ENCODE data around the gene C19orf73. TPM values are rescaled to one million over a fixed set of nuclear protein-coding genes. Genes with fewer than 3 reads are reported as not detected.

C19orf73 gene
- total RNA-seq, 1 donor, result 0.36 TPM

GRCh38 chr19:49154279-49154678 is 35.3 kb upstream of the C19orf73 start:
- no peak for TF ChIP-seq CTCF (IDR thresholded peaks at IDR 0.05; ENCODE audit: extremely low read depth, low read depth, low read length)
- no peaks in the 10 kb centered on the region for H3K9me3 ChIP-seq (ENCODE audit: low read depth, low read length)
- peaks cover 6% of the 10 kb centered on the region for H4K20me1 ChIP-seq (ENCODE audit: insufficient read depth, low read length)
- no peak for DNase-seq (ENCODE audit: insufficient read length, low spot score, missing footprints)
- H3K36me3 ChIP-seq (ENCODE audit: insufficient read depth, low read length), result no peaks in the 10 kb centered on the region
- no peak overlapping the region for H2AFZ ChIP-seq (ENCODE audit: low read length)
- H3K27ac ChIP-seq (ENCODE audit: low read depth, low read length), result no peak overlapping the region
- H3K4me1 ChIP-seq (ENCODE audit: insufficient read depth, low read length), result peaks cover 21% of the 10 kb centered on the region
- H3K4me2 ChIP-seq (ENCODE audit: insufficient read depth, low read length), result no peak overlapping the region
- H3K27me3 ChIP-seq (ENCODE audit: insufficient read depth, low read length), result peaks cover 3% of the 10 kb centered on the region
- H3K4me3 ChIP-seq (ENCODE audit: insufficient read depth, low read length), result no peak overlapping the region
- peaks cover 12% of the 10 kb centered on the region for H3K79me2 ChIP-seq (ENCODE audit: insufficient read depth, low read length)

GRCh38 chr19:49153167-49153809 is 34.3 kb upstream of the C19orf73 start:
- Histone ChIP-seq H4K20me1 (ENCODE audit: insufficient read depth, low read length) (peaks cover under 1% of the 10 kb centered on the region), H3K4me1 (ENCODE audit: insufficient read depth, low read length) (peaks cover 22% of the 10 kb centered on the region), H3K27me3 (ENCODE audit: insufficient read depth, low read length) (peaks cover 3% of the 10 kb centered on the region), H3K9me3 (ENCODE audit: low read depth, low read length) (no peaks in the 10 kb centered on the region), H2AFZ (ENCODE audit: low read length) (no peak overlapping the region), H3K4me2 (ENCODE audit: insufficient read depth, low read length) (no peak overlapping the region), H3K4me3 (ENCODE audit: insufficient read depth, low read length) (no peak overlapping the region), H3K79me2 (ENCODE audit: insufficient read depth, low read length) (peaks cover 7% of the 10 kb centered on the region), H3K36me3 (ENCODE audit: insufficient read depth, low read length) (no peaks in the 10 kb centered on the region), H3K27ac (ENCODE audit: low read depth, low read length) (no peak overlapping the region)
- no peak for TF ChIP-seq CTCF (IDR thresholded peaks at IDR 0.05; ENCODE audit: extremely low read depth, low read depth, low read length)
- DNase-seq (ENCODE audit: insufficient read length, low spot score, missing footprints), result peak; percentile 87

DNA sequence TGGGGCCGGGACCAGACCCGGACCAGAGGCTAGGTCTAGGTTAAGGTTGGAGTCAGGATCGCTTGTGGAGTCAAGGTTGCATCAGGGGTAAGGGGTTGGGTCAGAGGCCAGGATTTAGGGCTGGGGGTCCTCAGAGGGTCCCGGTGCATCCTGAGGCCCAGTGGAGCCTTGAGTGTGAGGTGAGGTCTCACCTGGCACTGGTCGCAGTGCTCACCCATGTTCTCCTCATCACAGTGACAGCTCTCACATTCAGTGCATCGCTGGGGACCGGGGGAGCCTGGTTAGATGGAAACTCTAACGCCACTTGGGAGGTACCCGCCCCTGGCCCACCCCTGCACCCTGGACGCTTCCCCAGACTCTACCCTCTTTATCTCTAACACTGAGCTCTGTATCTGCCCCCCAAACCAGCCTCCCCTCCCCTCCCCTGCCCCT is 33.2 kb upstream of the C19orf73 start:
- Histone ChIP-seq H3K4me1 (ENCODE audit: insufficient read depth, low read length) (peaks cover 20% of the 10 kb centered on the region), H3K4me2 (ENCODE audit: insufficient read depth, low read length) (no peak overlapping the region)

More for the DNA sequence above, 33.2 kb upstream of the C19orf73 start:
- Histone ChIP-seq H3K36me3 (ENCODE audit: insufficient read depth, low read length) (no peaks in the 10 kb centered on the region), H3K9me3 (ENCODE audit: low read depth, low read length) (no peaks in the 10 kb centered on the region), H2AFZ (ENCODE audit: low read length) (no peak overlapping the region), H3K27me3 (ENCODE audit: insufficient read depth, low read length) (peaks cover 3% of the 10 kb centered on the region), H3K27ac (ENCODE audit: low read depth, low read length) (no peak overlapping the region), H3K4me3 (ENCODE audit: insufficient read depth, low read length) (peak overlapping the region; percentile 3), H3K79me2 (ENCODE audit: insufficient read depth, low read length) (no peaks in the 10 kb centered on the region), H4K20me1 (ENCODE audit: insufficient read depth, low read length) (no peaks in the 10 kb centered on the region)
- no peak for TF ChIP-seq CTCF (IDR thresholded peaks at IDR 0.05; ENCODE audit: extremely low read depth, low read depth, low read length)
- peak; percentile 54 for DNase-seq (ENCODE audit: insufficient read length, low spot score, missing footprints)

Data from osteoblast (primary cell).